NCI-H446 treated with DMSO at 0.1 percent for 48 hours (cell line): ENCODE data around the gene CDH18.

ENCODE experiments used
- DNase-seq: peaks from one replicate; lab custom pipeline; 2025; lab: John Stamatoyannopoulos, UW

The CDH18 gene

DNA sequence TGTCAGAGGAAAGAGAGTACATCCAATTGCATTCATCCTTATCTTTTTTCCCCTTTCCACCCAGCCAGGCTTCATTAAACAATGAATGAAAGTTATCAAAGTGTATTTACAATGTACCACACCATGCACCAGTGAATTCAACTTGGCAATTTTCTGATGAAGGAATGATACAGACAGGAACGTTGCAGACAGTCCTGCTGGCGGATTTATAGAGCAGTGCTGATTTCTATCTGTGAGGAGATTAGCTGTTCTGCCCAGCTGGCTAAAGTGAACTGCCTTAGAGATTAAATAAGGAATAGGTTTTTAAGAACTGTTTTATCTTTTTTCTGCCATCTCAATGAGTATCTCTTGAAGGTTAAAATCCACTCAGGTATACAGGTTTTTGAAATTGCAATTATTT is 403.9 kb downstream of the CDH18 start:
- no peak for DNase-seq

DNA sequence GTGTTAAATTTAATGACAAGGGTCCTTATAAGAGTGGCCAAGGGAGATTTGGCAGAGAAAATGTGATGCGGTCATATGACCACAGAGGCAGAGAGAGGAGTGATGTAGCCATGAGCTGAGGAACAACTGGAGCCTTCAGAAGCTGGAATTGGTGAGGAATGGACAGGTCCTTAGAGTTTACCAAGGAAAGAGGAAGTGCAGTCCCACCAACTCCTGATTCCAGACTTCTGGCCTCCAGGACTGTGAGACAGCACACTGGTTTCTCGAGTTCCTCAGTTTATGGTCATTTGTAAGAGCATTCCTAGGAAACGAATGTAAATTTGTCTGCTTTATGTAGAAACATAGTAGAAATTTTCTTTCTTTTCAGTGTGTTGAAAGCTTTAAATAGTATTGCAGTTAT is 410.1 kb downstream of the CDH18 start:
- no peak for DNase-seq

DNA sequence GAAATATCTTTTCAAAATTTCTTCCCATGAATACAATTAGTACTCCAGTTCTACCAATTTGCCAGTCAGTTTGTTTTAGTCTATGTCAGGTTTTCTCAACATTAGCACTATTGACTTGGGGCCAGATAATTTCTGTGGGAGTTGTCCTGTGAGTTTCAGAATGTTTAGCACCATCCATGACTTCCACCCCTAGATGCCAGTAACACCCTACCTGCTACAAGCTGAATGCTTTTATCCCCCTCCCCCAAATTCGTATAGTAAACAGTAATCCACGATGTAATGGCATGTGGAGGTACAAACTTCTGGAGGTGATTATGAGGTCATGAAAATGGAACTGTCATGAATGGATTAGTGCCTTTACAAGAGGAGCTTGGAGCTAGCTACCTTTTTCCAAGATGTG is 420.0 kb downstream of the CDH18 start:
- DNase-seq, result no peak

DNA sequence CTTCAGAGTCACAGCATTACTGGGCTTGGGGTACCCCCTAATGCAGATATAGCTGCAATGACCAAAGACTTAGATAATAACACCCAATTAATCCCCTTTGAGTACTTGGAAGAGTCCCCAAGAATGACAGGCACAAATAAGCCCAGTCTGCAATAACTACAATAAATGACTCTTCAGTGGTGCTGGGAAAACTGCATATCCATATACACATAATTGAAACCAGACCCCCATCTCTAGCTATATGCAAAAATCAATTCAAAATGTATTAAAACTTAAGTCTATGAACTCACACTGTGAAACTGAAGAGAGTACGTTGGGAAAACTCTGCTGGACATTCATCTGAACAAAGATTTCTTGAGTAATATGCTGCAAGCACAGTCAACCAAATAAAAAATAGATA is 422.5 kb downstream of the CDH18 start:
- DNase-seq, result no peak

DNA sequence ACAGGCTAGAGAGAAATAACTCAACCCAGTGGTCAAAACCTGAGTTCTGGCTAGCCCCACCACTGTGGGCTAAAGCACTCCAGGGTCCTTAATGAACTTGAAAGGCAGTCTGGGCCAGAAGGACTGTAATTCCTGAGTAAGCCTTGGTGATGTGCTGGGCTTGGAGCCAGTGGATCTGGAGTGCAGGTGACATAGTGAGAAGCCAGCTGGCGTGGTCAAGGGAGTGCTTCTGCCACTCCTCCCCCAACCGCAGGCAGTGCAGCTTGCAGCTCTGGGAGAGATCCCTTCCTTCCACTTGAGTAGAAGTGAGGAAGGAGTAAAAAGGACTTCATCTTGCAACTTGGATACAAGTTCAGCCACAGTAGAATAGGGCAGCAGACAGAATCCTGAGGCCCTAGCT is 424.0 kb downstream of the CDH18 start:
- peak; percentile 95 for DNase-seq

DNA sequence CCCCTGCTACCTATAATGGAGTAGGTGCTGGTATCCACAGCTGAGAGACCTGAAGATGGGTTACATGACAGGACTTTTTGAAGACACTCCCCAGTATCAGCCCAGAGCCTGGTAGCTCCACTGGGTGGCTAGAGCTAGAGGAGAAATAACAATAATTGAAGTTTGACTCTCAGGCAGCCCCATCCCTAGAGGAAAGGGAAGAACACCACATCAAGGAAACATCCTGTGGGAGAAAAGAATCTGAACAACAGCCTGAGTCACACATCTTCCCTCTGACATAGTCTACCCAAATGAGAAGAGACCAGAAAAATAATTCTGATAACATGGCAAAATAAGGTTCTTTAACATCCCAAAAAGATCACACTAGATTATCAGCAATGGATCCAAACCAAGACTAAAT is 432.1 kb downstream of the CDH18 start:
- no peak for DNase-seq

DNA sequence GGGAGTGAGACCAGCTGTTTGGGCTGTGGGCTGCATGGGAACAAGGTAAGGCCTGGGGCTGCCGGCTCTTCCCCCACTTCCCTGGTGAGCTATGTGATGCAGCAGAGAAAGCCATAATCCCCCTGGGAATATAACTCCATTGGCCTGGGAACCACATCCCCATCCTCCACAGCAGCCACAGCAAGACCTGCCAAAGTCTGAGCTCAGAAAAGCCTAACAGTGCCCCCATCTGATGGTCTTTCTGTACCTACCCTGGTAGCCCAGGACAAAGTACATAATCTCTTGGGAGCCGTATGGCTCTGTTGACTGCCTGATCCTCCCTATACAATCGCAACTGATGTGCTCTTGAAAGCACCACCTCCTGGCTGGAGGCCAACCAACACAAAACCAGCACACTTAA is 432.6 kb downstream of the CDH18 start:
- no peak for DNase-seq

DNA sequence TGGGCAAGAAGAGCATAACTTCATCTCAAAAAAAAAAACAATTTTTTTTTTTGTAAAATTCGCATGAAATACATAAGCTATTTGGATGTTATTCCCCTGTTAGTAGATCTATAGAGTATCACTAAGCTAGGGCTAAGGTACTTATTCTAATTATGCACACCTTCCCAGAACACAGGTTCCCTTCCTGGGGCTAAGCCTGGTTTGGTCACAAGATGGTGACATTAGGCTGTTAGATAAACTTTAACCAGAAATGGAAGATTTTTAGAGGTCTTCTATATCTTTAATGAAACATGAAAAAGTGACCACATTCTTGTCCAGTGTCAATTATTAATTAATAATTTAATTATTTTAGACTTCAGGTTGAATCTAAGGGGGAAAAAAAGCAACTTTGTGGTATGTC is 433.5 kb downstream of the CDH18 start:
- DNase-seq, result no peak

DNA sequence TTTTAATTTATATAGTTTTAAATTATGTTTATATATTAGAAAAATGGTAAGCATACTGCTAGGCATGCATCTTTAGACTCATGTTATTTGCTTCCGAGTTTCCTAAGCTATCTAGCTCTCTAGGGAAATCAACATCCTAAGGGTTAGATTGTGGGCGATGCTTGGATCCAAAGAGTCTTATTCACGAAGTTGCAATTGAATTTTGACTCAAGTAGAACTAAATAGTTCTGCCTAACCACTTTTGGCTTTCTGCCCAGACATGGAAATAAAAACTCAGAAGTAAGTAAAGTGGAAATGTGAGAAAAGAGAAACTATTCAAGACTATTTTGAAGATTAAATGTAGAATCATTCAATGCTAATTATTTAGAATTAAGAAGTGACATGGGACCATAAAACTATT is 440.4 kb downstream of the CDH18 start:
- DNase-seq, result peak; percentile 85

DNA sequence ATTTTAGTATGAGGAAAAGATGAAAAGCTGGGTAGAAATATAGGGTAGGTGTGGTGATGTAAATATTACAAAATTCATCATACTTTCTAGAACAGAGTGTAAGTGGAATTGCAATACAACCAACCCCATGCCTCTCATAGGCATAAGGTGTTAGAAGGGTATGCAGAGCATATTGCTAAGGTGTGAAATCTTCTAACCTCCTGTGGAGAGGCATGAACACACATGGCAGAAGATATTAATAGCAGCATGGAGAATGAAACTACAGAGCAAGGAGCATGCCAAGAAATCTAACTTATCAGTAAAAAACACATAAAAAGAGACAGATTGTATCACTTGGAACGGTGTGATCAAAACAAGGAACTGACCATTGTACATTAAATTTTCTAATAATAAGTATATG is 441.5 kb downstream of the CDH18 start:
- no peak for DNase-seq

DNA sequence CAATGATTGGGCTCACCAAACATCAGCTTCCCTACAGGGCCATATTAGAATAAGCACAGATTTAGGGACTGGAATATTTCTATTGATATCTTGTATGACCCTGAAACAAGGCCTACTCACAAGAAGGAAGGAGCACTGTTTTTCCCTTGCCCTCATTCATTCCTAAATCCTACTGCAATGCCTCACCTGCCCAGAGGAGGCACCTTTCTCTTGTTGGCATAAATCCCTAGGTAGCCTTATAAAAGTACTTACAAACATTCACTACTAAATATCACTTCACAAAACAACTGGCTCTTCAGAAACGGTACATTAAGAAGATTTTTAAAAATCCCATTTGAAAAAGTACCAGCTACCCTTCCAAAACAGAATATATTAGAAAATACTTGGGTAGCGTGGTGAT is 449.4 kb downstream of the CDH18 start:
- DNase-seq, result no peak

DNA sequence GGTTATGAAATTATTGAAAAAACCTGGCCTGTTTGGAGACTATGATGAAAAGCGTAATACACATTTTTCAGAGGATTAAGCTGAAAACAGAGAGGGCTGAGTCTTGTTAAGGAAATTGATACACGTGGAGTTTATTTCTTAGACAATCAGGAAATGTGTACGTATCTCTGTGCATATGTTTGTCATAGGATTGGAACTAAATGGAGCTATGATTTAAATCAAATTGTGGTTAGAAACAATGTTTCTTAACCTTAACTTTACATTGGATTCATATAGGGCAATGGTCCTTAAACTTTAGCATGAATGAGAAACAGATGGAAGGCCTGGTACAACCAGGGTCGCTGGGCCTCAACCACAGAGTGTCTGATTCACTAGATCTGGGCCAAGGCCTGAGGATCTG is 451.6 kb downstream of the CDH18 start:
- no peak for DNase-seq

DNA sequence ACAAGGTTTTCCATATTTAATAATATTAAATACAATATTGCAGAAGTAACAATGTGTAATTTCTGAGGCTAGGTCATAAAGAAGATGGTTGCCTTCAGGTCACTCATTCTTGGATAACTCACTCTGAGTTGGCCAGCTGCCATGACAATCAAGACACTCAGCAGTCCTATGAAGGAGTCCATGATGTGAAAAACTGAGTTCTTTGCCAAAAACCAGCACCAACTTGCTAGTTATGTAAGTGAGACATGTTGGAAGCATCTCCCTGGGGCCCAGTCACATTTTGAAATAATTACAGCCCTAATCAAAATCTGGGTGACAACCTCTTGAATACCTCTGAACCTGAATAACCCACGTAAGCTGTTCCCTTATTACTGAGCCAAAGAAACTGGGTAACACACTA is 453.2 kb downstream of the CDH18 start:
- peak; percentile 81 for DNase-seq

DNA sequence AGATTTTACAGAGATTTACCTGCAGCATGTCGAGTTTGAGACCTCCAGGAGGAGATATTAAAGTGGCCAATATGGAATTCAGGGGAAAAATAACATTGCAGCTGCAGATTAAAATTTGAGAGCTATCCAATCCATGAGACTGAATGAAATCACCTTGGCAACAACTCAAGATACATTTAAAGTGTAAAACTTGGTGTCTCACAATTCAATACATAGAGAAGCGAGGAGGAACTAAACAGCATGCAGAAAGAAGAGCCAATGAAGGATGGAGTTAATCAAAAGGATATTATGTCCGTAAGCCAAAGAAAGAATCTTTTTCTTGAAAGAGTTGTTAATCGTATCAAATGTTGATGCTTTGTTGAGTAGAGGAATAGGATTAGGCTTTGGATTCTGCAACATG is 455.1 kb downstream of the CDH18 start:
- DNase-seq, result no peak

DNA sequence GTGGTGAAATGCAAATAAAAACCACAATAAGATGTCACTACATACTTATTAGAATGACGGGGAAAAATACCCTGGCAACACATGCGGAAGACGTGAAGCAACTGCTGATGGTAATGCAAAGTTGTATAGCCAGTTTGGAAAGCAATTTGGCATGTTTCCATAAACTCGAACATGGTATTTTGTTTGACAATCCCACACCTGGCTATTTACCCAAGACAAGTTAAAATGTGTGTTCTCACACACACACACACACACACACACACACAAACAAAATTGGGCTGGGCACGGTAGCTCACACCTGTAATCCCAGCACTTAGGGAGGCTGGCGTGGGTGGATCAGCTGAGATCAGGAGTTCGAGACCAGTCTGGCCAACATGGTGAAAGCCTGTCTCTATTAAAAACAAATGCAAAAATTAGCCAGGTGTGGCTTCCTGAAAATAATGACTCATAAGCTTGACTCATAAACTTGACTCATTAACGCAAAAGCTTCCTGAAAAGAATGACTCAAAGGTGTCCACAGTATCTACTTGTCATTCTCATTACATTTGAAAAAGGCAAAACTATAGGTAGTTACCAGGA is 456.5 kb downstream of the CDH18 start:
- DNase-seq, result peak; percentile 15

DNA sequence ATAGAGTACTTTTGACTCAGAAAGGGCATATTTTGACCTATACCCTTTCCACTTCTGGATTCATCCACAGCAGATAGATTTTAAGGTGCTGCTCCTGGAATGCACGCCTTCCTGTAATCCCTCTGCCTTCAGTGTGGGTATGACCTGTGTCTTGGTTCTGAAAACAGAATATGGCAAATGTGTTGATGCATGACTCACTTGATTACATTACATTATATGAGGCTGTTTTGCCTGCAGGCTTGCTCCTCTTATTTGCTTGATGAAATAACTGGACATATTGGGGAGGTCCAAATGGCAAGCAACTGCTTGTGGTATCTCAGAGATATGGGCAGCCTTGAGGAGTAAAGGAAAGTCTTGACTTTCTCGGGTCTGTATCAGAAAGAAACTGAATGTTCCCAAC is 468.6 kb downstream of the CDH18 start:
- DNase-seq, result no peak

DNA sequence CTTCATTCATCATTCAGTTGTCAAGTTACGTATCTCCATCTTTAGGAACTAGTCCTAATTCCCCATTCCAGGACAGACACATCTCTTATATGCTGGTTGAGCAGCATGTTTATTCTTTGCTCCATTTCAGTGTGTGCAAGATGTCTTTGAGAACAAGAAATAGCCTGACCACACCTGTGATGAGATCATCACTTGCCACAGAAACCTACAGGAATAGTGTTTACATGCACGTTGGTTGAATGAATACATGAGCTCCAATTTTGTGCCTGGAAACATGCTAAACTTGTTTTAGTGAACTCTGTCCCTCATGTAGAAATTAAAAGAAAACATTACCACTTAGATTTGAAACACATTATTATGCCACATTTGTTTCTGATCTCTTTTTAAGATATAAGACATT is 489.1 kb downstream of the CDH18 start:
- no peak for DNase-seq

DNA sequence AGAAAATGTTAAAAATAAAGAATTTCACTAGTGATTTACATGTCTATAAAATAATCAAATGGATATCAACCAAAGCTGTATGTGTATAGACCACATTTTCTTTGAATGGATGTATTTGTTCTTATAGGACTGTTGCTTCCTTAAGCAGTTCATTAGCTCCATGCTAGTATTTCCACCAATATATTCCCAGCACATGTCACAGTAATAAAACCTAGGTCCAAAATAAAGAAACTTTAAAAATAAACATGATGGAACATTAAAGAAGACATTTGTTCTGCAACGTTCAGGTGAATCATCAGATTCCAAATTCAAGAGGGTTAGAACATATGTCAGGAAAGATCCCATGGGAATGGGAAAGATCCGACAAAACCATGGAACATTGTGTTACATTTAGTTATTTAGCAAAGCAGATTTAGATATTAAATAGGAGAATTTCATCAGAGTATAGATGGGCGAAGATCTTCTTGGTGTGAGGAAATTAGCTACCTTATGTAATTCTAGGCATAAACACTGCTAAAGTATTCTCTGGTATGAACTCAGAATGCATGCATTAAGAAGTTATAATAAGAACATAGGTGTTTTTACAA is 490.7 kb downstream of the CDH18 start:
- DNase-seq, result no peak

DNA sequence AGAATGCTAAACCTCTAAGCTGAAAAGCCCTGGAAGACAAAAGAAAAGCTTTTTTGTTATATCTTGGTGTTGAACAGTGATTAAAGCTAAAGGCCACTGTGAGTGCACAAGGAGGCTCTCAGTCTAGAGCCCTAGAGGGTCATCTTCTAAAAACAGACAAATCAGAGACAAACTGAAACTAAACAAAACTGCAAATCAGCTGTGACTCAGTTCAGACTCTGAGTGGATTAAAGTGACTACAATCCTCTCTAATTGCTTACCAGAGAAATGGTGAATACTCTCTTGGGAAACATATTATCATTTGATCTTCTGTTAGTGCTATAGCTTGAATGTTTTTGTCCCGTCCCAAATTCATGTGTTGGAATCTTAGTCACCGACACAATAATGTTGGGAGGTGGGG is 491.9 kb downstream of the CDH18 start:
- DNase-seq, result no peak

DNA sequence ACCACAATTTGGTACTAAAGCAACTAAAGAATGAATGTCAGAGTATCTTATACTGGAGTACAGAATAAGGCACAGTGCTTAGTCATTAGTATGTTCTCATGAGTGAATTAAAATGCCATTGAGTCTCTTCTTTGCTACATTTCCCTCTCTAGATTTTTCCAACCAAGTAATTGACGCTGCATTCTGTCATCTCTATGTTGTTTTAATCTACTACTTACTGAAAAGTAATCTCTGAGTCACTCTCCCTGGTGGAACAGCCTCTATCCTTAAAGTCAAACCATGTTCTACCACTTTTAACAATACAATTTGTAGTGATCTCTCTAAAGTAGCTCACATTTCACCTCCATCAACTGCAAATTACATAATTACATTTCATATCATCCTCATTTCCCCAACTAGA is 495.1 kb downstream of the CDH18 start:
- DNase-seq, result no peak

DNA sequence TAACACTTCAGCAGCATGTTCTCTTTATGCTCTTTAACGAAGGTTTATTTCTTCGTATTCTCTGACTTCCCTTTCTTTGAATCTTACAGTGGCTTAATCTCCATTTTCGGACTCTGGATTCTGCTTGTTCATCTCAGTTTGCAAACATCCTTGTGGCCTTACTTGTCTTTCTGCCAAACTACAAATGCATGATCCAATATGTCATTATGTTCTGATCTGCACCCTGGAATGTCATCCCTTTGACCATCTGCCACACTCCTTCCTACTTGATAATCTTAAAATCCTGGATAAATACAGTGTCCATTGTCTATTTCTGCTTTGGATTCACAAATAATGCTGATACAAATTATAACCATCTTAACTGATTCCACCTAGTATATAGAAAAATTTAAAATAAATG is 499.2 kb downstream of the CDH18 start:
- DNase-seq, result peak; percentile 95

DNA sequence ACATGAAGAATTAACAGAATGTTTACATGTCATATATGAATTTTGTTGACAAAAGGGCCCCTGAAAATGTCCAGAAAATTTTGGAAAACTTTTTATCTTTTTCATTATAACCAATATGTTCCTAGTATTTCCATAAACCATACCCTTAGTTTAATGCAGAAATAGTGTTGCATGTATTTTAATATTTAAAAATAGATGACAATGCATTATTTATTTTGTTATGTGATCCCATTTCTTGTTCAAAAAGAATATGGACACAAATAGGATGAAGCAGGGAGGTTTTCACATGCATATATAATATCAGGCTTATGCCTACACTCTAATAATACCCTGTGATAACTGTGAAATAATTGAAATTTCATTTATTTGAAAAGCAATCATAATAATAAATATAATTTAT is 500.5 kb downstream of the CDH18 start:
- DNase-seq, result no peak

DNA sequence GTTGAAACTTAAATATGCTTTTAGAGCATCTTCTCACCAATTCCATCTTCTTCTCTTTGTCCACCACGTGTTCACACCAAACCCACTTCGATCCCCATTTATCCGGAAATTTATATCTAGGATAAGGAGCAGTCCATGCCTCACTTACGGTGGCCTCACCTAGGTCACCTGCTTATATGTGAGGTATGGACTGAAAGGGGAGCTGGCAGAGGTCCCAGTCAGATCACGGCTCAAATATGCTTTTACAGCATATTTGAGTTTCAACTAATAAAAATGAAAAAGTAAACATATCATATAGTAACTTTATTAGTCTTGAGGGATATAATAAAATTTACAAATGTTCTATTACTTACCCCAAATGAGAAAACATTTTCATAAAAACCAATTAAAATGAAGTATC is 508.4 kb downstream of the CDH18 start:
- DNase-seq, result no peak

DNA sequence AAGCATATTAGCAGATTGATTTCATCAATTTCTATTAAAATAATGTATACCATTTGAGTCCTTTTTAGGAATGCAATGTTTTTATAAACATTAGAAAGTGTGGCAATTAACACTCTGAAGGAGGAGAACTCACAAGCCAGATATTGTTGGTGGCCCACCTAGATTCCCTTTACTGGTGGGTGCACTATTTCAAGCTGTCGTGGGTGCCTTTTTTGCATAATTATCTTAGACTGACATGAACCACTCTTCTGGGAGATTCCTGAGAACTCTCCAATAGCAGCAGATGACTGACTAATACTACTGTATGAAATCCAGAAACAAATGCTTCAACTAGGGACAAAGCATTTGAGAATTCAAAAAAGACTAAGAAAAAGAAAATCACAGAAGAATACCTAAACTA is 526.0 kb downstream of the CDH18 start:
- no peak for DNase-seq

DNA sequence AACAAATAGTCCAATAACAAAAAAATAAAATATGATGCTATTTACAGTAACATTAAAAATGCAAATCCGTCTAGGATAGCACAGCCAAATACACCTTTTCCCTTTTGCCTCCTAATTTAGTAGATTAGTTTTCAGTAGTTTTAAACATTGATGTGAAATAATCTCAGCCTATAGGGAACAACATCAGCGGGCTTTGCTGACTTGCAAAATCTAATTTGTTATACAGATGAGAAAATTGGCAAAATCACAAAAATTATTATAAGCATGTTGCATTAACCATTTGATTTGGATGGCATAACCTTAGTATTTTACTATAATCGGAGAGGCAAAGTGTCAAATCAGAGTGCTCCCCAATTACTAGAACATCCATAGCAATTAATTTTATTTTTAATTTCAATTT is 563.5 kb downstream of the CDH18 start:
- DNase-seq, result no peak
